Inflammatory macrophage treated with lipopolysaccharide for 4 hours (primary cell): ENCODE measurements around the gene PIK3IP1.
A peak's percentile ranks its signal among the peaks of the same experiment; 100 is the strongest.
"Not testable (repeated sequence)": the region's sequence is repeated elsewhere in the genome, so short reads cannot be mapped to it uniquely, and the experiment has no call there.

Experiments
- DNase-seq: peaks from one replicate; pipeline ENCODE4 v3.0.0-alpha.2; 2020

The PIK3IP1 gene

GRCh38 chr22:31248138-31248745 is 44.0 kb downstream of the PIK3IP1 start:
- peak; percentile 37 for DNase-seq

- no peak for DNase-seq
These were observed 44.6 kb downstream of the PIK3IP1 start for GRCh38 chr22:31247726-31248125.

GRCh38 chr22:31246687-31247086 is 45.6 kb downstream of the PIK3IP1 start:
- no peak for DNase-seq

- not testable (repeated sequence) for DNase-seq
These were observed 46.3 kb downstream of the PIK3IP1 start for GRCh38 chr22:31245998-31246397.

GRCh38 chr22:31244943-31245451 is 47.3 kb downstream of the PIK3IP1 start:
- DNase-seq, result no peak

- DNase-seq, result no peak
These were observed 48.0 kb downstream of the PIK3IP1 start for GRCh38 chr22:31244046-31244942.

GRCh38 chr22:31243339-31244045 is 48.8 kb downstream of the PIK3IP1 start:
- no peak for DNase-seq

GRCh38 chr22:31241936-31242335 is 50.4 kb downstream of the PIK3IP1 start:
- no peak for DNase-seq

GRCh38 chr22:31241200-31241599 is 51.1 kb downstream of the PIK3IP1 start:
- no peak for DNase-seq

GRCh38 chr22:31239771-31240370 is 52.4 kb downstream of the PIK3IP1 start:
- no peak for DNase-seq

- DNase-seq, result peak; percentile 81
These were observed 54.2 kb downstream of the PIK3IP1 start for GRCh38 chr22:31238057-31238456.

- DNase-seq, result not testable (repeated sequence)
These were observed 56.2 kb downstream of the PIK3IP1 start for GRCh38 chr22:31236044-31236443.

- DNase-seq, result peak; percentile 93
These were observed 57.2 kb downstream of the PIK3IP1 start for GRCh38 chr22:31235081-31235480.

GRCh38 chr22:31233001-31233400 is 59.3 kb downstream of the PIK3IP1 start:
- DNase-seq, result peak; percentile 84
